ENCODE results near the gene RBMS1.
A peak's percentile ranks its signal among the peaks of the same experiment; 100 is the strongest.
"Not testable (repeated sequence)": the region's sequence is repeated elsewhere in the genome, so short reads cannot be mapped to it uniquely, and the experiment has no call there.

The RBMS1 gene

GRCh38 chr2:160492401-160493226 is 993 bp downstream of the RBMS1 start:
- peak; percentile 66 to 87 for DNase-seq
- no peak for TF ChIP-seq CTCF (IDR thresholded peaks at IDR 0.05)

GRCh38 chr2:160491911-160492371 is 1.7 kb downstream of the RBMS1 start:
- peak overlapping the region; percentile 97 for H3K27ac ChIP-seq
- H3K4me1 ChIP-seq: peaks cover 0 to 47% (median 8%) of the 10 kb centered on the region in 4 donors
- H3K27me3 ChIP-seq: no peaks in the 10 kb centered on the region
- TF ChIP-seq CTCF (IDR thresholded peaks at IDR 0.05): no peak
- H3K9me3 ChIP-seq: no peaks in the 10 kb centered on the region
- intact Hi-C loops (cut with DNase I; ENCODE audit: low total_unique reads): no loop called here
- H3K4me3 ChIP-seq: peak overlapping the region; percentile 82 to 99
- no peak for DNase-seq
- H3K36me3 ChIP-seq: no peaks in the 10 kb centered on the region

More at GRCh38 chr2:160492401-160493226, 993 bp downstream of the RBMS1 start:
- peak overlapping the region; percentile 97 for H3K27ac ChIP-seq
- intact Hi-C loops (cut with DNase I; ENCODE audit: low total_unique reads): no loop called here
- peaks cover 0 to 42% (median 8%) of the 10 kb centered on the region in 4 donors for H3K4me1 ChIP-seq
- no peaks in the 10 kb centered on the region for H3K9me3 ChIP-seq
- H3K27me3 ChIP-seq: no peaks in the 10 kb centered on the region
- no peaks in the 10 kb centered on the region for H3K36me3 ChIP-seq
- peak overlapping the region; percentile 82 to 99 for H3K4me3 ChIP-seq

GRCh38 chr2:160490733-160491685 is 2.6 kb downstream of the RBMS1 start:
- Histone ChIP-seq H3K4me1 (peaks cover 0 to 57% (median 8%) of the 10 kb centered on the region in 4 donors), H3K9me3 (no peaks in the 10 kb centered on the region), H3K27me3 (no peaks in the 10 kb centered on the region), H3K36me3 (no peaks in the 10 kb centered on the region), H3K4me3 (peak overlapping the region; percentile 82 to 99), H3K27ac (peak overlapping the region; percentile 97)
- DNase-seq: no peak
- TF ChIP-seq CTCF (IDR thresholded peaks at IDR 0.05): no peak
- intact Hi-C loops (cut with DNase I; ENCODE audit: low total_unique reads): no loop called here

GRCh38 chr2:160489111-160489510 is 4.5 kb downstream of the RBMS1 start:
- TF ChIP-seq CTCF (IDR thresholded peaks at IDR 0.05): no peak
- no peaks in the 10 kb centered on the region for H3K27me3 ChIP-seq
- H3K36me3 ChIP-seq: no peaks in the 10 kb centered on the region
- DNase-seq: no peak
- H3K4me1 ChIP-seq: peaks cover 0 to 62% (median 8%) of the 10 kb centered on the region in 4 donors
- no peak overlapping the region for H3K4me3 ChIP-seq
- H3K27ac ChIP-seq: no peak overlapping the region
- H3K9me3 ChIP-seq: no peaks in the 10 kb centered on the region
- intact Hi-C loops (cut with DNase I; ENCODE audit: low total_unique reads): no loop called here

- H3K4me3 ChIP-seq; H3K36me3 ChIP-seq; intact Hi-C loops (cut with DNase I; ENCODE audit: low total_unique reads); DNase-seq; H3K9me3 ChIP-seq; H3K27me3 ChIP-seq: not testable (repeated sequence)
- H3K4me1 ChIP-seq: peaks cover 0 to 65% (median 8%) of the 10 kb centered on the region in 4 donors
- peak overlapping the region in 1 of 2 donors; percentile 1 for H3K27ac ChIP-seq
These were observed 5.3 kb downstream of the RBMS1 start for GRCh38 chr2:160488289-160488688.

All from tibial artery (tissue), 4 donors.